Measurements from ENCODE around the gene COMT.

COMT gene

DNA sequence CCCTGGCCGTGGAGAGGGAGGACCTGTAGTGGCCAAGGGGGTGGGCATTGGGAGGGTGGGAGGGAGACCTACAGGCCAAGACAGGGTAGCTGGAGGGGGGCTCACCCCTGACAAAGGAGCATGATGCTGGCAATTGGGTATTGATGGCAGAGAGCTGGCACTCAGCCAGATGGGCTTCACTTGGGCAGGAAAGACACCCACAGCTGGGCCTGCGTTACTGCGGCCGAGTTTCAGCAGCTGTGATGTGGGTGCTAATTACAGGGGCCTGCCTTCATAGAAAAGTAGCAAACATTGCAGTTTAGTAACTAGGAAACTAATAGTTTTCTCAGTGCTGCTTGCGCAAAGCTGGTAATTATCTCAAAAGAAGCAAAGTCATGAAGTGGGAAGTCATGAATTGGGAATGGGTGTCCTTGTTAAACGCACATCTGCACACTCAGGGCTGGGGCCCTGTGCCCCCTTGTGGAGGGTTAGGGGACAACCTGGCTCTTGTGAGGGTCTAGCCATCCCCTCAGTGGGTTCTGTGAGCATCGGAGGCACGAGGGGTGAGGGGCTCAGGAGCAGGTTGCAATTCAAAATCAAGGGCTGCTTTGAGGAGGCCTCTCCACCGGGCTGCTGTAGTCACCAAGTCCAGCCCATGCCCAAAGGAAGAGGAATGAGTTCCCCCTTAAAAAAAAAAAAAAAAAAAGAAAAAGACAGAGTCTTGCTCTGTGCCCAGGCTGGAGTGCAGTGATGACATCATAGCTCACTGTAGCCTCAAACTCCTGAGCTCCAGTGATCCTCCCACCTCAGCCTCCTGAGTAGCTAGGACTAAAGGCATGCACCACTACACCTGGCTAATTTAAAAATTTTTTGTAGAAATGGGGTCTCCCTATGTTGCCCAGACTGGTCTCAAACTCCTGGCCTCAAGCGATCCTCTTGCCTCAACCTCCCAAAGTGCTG, 24.5 kb downstream of the COMT start:
- no peaks in the 10 kb centered on the region for H3K36me3 ChIP-seq (ENCODE audit: control insufficient read depth, insufficient read depth, low read length)
- no peak overlapping the region for H3K4me3 ChIP-seq (ENCODE audit: low read length)
- peaks cover 46% of the 10 kb centered on the region for H3K4me1 ChIP-seq (ENCODE audit: control insufficient read depth, insufficient read depth, low read length)
- no peak overlapping the region for H3K9ac ChIP-seq (ENCODE audit: low read length)
- H3K9me3 ChIP-seq (ENCODE audit: control insufficient read depth, low read length) = no peaks in the 10 kb centered on the region
- H3K27me3 ChIP-seq (ENCODE audit: control insufficient read depth, insufficient read depth, low read length) = no peaks in the 10 kb centered on the region

DNA sequence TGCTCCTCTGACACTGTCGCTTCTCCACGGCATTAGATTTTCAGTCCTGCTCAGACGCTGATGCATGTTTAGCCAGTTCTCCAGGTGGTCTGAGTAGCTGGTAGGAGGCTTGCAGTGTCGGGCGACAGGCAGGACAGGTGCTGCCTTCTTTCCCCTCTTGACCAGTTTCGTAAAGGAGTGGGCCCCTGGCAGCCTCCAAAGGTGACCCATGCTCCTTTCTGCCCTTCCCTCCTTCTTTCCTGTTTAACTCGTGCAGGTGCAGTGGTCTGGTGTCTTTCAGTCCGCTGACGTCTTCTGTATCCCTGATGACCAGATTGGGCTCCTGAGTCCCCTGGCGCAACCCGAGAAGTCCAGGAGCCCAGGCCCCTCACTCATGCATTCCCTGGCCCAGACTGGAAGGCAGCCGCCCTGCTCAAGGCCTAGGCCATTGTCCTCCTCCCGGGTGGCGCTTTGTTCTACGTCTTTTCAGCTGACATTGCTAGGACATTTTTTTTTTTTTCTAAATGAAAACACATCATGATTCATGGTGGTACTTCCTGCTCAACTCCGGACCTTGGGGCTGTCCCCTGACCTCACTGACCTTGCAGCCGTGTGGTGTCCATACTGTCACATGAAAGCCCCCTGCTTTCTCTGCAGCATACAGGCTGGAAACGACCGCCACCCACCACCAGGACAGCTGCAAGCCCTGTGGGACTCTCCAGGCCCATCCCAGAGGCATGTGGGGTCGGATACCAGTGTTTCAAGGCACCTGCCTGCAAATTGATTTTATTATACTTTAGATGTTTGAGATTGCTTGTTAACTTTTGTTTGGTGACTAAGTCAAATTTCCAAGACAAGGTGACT, 25.6 kb downstream of the COMT start:
- no peaks in the 10 kb centered on the region for H3K27me3 ChIP-seq (ENCODE audit: control insufficient read depth, insufficient read depth, low read length)
- H3K9me3 ChIP-seq (ENCODE audit: control insufficient read depth, low read length) = no peaks in the 10 kb centered on the region
- H3K36me3 ChIP-seq (ENCODE audit: control insufficient read depth, insufficient read depth, low read length) = no peaks in the 10 kb centered on the region
- peaks cover 35% of the 10 kb centered on the region for H3K4me1 ChIP-seq (ENCODE audit: control insufficient read depth, insufficient read depth, low read length)
- H3K9ac ChIP-seq (ENCODE audit: low read length) = no peak overlapping the region
- no peak overlapping the region for H3K4me3 ChIP-seq (ENCODE audit: low read length)

DNA sequence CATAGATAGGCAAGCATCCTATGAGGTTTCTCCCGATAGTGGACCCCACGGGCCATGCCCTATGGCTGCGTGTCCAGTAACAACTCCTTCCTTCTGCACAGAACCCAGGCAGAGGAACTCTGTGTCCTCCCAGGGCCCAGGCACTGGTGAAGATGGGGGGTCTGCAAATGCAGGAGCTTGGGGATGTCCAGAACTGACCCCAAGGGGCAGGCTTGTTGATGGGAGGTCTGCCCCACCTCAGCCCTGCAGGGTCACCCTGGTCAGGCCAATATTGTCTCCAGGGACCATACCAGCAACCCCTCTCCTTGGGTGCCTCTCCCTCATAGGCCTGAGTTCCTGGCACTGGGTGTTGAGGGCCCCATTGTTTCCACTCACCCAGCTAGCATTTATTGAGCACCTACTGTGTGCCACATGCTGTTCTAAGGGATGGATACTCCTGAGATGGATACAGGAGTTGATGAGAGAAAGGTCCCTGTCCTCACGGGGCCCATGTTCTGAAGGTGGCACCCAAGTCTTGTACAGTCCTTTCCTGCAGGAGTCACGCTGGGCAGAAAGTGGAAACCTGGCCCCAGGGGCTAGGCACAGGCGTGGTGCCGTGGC, 26.4 kb downstream of the COMT start:
- Histone ChIP-seq H3K4me1 (ENCODE audit: control insufficient read depth, insufficient read depth, low read length) (peaks cover 29% of the 10 kb centered on the region), H3K9me3 (ENCODE audit: control insufficient read depth, low read length) (no peaks in the 10 kb centered on the region), H3K27me3 (ENCODE audit: control insufficient read depth, insufficient read depth, low read length) (no peaks in the 10 kb centered on the region), H3K4me3 (ENCODE audit: low read length) (no peak overlapping the region), H3K36me3 (ENCODE audit: control insufficient read depth, insufficient read depth, low read length) (no peaks in the 10 kb centered on the region), H3K9ac (ENCODE audit: low read length) (no peak overlapping the region)

DNA sequence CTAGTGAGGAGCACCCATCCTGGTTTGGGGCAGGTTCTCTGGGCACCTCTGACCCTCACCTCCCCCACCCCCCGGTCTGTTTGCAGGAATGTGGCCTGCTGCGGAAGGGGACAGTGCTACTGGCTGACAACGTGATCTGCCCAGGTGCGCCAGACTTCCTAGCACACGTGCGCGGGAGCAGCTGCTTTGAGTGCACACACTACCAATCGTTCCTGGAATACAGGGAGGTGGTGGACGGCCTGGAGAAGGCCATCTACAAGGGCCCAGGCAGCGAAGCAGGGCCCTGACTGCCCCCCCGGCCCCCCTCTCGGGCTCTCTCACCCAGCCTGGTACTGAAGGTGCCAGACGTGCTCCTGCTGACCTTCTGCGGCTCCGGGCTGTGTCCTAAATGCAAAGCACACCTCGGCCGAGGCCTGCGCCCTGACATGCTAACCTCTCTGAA, 26.9 kb downstream of the COMT start:
- peaks cover 24% of the 10 kb centered on the region for H3K4me1 ChIP-seq (ENCODE audit: control insufficient read depth, insufficient read depth, low read length)
- no peak overlapping the region for H3K9ac ChIP-seq (ENCODE audit: low read length)
- no peaks in the 10 kb centered on the region for H3K27me3 ChIP-seq (ENCODE audit: control insufficient read depth, insufficient read depth, low read length)
- no peaks in the 10 kb centered on the region for H3K36me3 ChIP-seq (ENCODE audit: control insufficient read depth, insufficient read depth, low read length)
- no peaks in the 10 kb centered on the region for H3K9me3 ChIP-seq (ENCODE audit: control insufficient read depth, low read length)
- H3K4me3 ChIP-seq (ENCODE audit: low read length) = no peak overlapping the region

DNA sequence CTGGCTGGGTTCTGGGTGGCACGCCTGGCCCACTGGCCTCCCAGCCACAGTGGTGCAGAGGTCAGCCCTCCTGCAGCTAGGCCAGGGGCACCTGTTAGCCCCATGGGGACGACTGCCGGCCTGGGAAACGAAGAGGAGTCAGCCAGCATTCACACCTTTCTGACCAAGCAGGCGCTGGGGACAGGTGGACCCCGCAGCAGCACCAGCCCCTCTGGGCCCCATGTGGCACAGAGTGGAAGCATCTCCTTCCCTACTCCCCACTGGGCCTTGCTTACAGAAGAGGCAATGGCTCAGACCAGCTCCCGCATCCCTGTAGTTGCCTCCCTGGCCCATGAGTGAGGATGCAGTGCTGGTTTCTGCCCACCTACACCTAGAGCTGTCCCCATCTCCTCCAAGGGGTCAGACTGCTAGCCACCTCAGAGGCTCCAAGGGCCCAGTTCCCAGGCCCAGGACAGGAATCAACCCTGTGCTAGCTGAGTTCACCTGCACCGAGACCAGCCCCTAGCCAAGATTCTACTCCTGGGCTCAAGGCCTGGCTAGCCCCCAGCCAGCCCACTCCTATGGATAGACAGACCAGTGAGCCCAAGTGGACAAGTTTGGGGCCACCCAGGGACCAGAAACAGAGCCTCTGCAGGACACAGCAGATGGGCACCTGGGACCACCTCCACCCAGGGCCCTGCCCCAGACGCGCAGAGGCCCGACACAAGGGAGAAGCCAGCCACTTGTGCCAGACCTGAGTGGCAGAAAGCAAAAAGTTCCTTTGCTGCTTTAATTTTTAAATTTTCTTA, 27.8 kb downstream of the COMT start:
- no peaks in the 10 kb centered on the region for H3K36me3 ChIP-seq (ENCODE audit: control insufficient read depth, insufficient read depth, low read length)
- no peaks in the 10 kb centered on the region for H3K9me3 ChIP-seq (ENCODE audit: control insufficient read depth, low read length)
- H3K9ac ChIP-seq (ENCODE audit: low read length) = no peak overlapping the region
- H3K27me3 ChIP-seq (ENCODE audit: control insufficient read depth, insufficient read depth, low read length) = no peaks in the 10 kb centered on the region
- H3K4me1 ChIP-seq (ENCODE audit: control insufficient read depth, insufficient read depth, low read length) = peaks cover 19% of the 10 kb centered on the region
- no peak overlapping the region for H3K4me3 ChIP-seq (ENCODE audit: low read length)

DNA sequence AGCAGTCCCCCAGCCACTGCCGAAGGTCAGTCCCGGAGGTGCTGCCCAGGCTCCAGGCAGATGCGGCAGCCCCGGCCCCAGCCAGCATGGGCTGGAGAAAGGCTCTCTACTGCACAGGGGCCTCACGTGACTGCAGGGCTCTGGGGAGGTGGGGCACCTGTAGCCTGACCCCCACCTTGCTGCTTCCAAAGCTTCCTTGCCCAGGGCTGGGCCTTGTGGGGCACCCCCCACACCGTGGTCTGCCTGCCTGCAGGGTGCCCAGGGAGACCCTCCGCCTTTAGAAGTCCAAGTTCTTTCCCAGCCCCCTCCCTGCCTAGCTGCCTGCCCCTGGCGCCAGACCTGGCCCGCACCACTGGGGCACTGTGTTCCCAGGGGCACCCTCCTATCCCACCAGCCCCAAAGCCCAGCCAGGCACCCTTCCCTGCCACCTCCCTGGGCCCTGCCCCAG, 28.5 kb downstream of the COMT start:
- Histone ChIP-seq H3K27me3 (ENCODE audit: control insufficient read depth, insufficient read depth, low read length) (no peaks in the 10 kb centered on the region), H3K36me3 (ENCODE audit: control insufficient read depth, insufficient read depth, low read length) (no peaks in the 10 kb centered on the region), H3K9me3 (ENCODE audit: control insufficient read depth, low read length) (no peaks in the 10 kb centered on the region), H3K4me3 (ENCODE audit: low read length) (no peak overlapping the region), H3K9ac (ENCODE audit: low read length) (no peak overlapping the region), H3K4me1 (ENCODE audit: control insufficient read depth, insufficient read depth, low read length) (peaks cover 14% of the 10 kb centered on the region)

DNA sequence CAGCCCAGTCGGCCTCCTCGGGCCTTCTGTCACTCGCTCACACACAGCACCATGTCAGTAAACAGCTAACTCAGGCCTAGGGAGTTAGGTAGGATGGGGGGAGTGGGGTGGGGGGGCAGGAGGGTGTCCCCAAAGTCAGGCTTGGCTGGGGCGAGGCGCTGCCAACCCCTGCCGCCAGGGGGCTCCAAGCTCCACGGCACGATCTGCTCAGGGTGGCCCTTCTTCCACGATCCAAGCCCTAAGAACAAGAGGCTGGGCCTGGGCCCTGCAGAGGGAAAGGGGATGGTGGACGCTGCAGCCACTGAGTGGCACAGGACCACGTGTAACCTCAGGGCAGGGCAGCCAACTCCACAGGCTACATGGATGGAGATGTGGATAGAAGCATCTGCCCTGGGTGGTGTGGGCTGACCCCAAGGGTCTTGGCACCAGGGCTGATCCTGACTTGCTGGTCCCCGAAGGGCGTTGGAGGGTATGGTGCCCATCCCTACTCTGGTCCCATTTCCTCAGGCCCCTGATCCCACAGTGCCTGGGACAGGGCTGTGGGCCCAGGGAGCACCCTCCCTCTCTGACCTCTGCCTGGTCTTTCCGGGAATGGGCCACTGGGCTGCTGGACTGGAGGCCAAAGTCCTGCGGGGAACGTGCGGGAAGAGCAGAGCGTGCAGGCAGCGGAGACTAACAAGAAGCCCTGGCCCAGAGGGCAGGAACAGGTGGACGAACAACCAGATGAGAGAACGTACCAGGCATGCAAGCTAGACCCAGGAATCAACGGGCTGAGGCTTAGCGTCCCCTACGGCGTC, 29.1 kb downstream of the COMT start:
- Histone ChIP-seq H3K4me3 (ENCODE audit: low read length) (no peak overlapping the region), H3K9me3 (ENCODE audit: control insufficient read depth, low read length) (no peaks in the 10 kb centered on the region), H3K4me1 (ENCODE audit: control insufficient read depth, insufficient read depth, low read length) (peaks cover 14% of the 10 kb centered on the region), H3K36me3 (ENCODE audit: control insufficient read depth, insufficient read depth, low read length) (no peaks in the 10 kb centered on the region), H3K9ac (ENCODE audit: low read length) (no peak overlapping the region), H3K27me3 (ENCODE audit: control insufficient read depth, insufficient read depth, low read length) (no peaks in the 10 kb centered on the region)

DNA sequence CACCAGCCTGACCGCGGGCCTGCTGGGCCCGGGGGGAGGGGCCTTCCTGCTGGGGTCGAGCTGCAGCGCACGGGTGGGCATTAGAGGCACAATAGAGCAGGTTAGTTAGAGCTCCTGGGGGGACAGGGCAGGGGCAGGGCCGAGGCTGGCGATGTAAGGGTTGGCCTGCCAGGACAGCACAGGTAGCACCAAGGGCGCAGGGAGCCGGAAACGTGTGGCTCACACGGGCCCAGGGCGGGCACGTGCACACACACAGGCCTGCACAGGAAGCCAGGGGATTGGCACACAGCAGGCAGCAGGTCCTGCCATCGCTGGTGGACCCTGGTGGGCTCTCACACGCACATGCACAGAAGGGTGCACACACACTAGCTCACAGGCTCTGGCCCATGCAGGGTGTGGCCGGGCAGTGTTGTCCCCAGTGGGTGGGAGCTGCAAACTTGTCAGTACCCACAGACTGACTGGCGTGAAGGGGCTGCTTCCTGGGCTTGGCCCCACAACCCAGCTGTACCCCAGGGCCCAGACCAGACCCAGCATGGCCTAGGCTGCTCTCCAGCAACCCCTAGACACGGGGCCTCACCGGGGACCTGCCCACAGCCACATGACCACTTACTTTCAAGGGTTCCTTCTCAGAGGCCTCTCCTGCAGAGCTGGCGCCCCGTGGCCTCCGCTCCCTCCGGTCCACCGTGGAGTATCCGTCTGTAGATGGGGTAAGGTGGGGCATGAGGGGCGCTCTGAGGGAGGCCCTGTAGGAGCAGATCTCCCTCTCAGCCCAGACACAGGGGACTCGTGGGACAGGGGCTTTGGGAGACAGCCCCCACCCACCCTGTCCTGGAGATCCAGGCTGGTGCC, 29.9 kb downstream of the COMT start:
- Histone ChIP-seq H3K36me3 (ENCODE audit: control insufficient read depth, insufficient read depth, low read length) (no peaks in the 10 kb centered on the region), H3K9me3 (ENCODE audit: control insufficient read depth, low read length) (no peaks in the 10 kb centered on the region), H3K4me3 (ENCODE audit: low read length) (no peak overlapping the region), H3K9ac (ENCODE audit: low read length) (no peak overlapping the region), H3K4me1 (ENCODE audit: control insufficient read depth, insufficient read depth, low read length) (peaks cover 14% of the 10 kb centered on the region), H3K27me3 (ENCODE audit: control insufficient read depth, insufficient read depth, low read length) (no peaks in the 10 kb centered on the region)

DNA sequence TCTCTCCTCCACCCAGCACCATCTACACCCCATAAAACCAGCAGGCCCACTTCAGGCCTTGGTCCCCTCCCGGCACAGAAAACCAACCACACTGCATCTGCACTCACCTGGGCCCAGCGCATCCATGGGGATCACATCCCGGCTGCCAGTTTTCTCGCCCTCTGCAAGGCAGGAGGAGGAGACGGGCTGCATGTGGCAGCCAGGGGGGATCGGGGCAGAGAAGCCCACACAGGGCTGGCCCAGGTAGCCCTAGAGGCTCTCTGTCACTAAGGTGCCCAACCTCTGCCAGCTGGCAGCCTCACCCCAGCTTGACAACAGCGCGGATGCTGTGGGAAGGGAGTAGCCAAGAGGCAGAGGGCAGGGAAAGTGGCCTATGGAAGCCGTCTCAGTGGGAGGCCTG, 30.7 kb downstream of the COMT start:
- H3K9ac ChIP-seq (ENCODE audit: low read length) = no peak overlapping the region
- no peaks in the 10 kb centered on the region for H3K27me3 ChIP-seq (ENCODE audit: control insufficient read depth, insufficient read depth, low read length)
- peaks cover 14% of the 10 kb centered on the region for H3K4me1 ChIP-seq (ENCODE audit: control insufficient read depth, insufficient read depth, low read length)
- H3K36me3 ChIP-seq (ENCODE audit: control insufficient read depth, insufficient read depth, low read length) = no peaks in the 10 kb centered on the region
- H3K9me3 ChIP-seq (ENCODE audit: control insufficient read depth, low read length) = no peaks in the 10 kb centered on the region
- no peak overlapping the region for H3K4me3 ChIP-seq (ENCODE audit: low read length)

All from mucosa of stomach (tissue), 1 donor.